Measurements from ENCODE around the gene ANP32B.

ANP32B gene

GRCh38 chr9:98031169-98031568 is 48.0 kb downstream of the ANP32B start:
- no peak for DNase-seq (ENCODE audit: low spot score)

GRCh38 chr9:98031935-98032334 is 48.8 kb downstream of the ANP32B start:
- DNase-seq (ENCODE audit: low spot score): peak; percentile 35

GRCh38 chr9:98034593-98035546 is 51.7 kb downstream of the ANP32B start:
- peak; percentile 65 for DNase-seq (ENCODE audit: low spot score)

- DNase-seq (ENCODE audit: low spot score): peak; percentile 28
Observed at GRCh38 chr9:98037357-98037756, 54.2 kb downstream of the ANP32B start.

- DNase-seq (ENCODE audit: low spot score): no peak
Observed at GRCh38 chr9:98038958-98039357, 55.8 kb downstream of the ANP32B start.

GRCh38 chr9:98039607-98040017 is 56.5 kb downstream of the ANP32B start:
- DNase-seq (ENCODE audit: low spot score): no peak

- DNase-seq (ENCODE audit: low spot score): no peak
Observed at GRCh38 chr9:98040212-98040611, 57.1 kb downstream of the ANP32B start.

GRCh38 chr9:98043915-98044314 is 60.8 kb downstream of the ANP32B start:
- no peak for DNase-seq (ENCODE audit: low spot score)

- DNase-seq (ENCODE audit: low spot score): no peak
Observed at GRCh38 chr9:98045234-98046179, 62.4 kb downstream of the ANP32B start.

- no peak for DNase-seq (ENCODE audit: low spot score)
Observed at GRCh38 chr9:98046180-98046543, 63.0 kb downstream of the ANP32B start.

GRCh38 chr9:98047002-98047401 is 63.9 kb downstream of the ANP32B start:
- DNase-seq (ENCODE audit: low spot score): no peak

- no peak for DNase-seq (ENCODE audit: low spot score)
Observed at GRCh38 chr9:98049288-98050072, 66.3 kb downstream of the ANP32B start.

- no peak for DNase-seq (ENCODE audit: low spot score)
Observed at GRCh38 chr9:98050351-98050750, 67.2 kb downstream of the ANP32B start.

- DNase-seq (ENCODE audit: low spot score): no peak
Observed at GRCh38 chr9:98054376-98054951, 71.3 kb downstream of the ANP32B start.

GRCh38 chr9:98056269-98057137 is 73.4 kb downstream of the ANP32B start, which contains the start of gene NANS:
Gene NANS, plus strand, starts transcription at chr9:98056732. Its CDS starts 77 bp downstream, at chr9:98056809.
- peak; percentile 97 for DNase-seq (ENCODE audit: low spot score)

GRCh38 chr9:98057138-98057799 is 74.1 kb downstream of the ANP32B start:
- no peak for DNase-seq (ENCODE audit: low spot score)

GRCh38 chr9:98062161-98062560 is 79.0 kb downstream of the ANP32B start:
- no peak for DNase-seq (ENCODE audit: low spot score)

GRCh38 chr9:98064623-98065392 is 81.7 kb downstream of the ANP32B start:
- DNase-seq (ENCODE audit: low spot score): no peak
